SK-N-MC (cell line): ENCODE data around the gene TTC17.

Experiments used
- EZH2 ChIP-seq: fragments of 200-600 bp; sonication (generic); IDR thresholded peaks from one replicate; pipeline ENCODE4 v1.6.1; 2017; ENCODE audit warnings: antibody characterized with exemption
- POLR2AphosphoS5 ChIP-seq: IDR thresholded peaks from 2 replicates; pipeline ENCODE4 v1.6.1; 2012; ENCODE audit warnings: mild to moderate bottlenecking, low read depth, low read length, borderline replicate concordance

DNA sequence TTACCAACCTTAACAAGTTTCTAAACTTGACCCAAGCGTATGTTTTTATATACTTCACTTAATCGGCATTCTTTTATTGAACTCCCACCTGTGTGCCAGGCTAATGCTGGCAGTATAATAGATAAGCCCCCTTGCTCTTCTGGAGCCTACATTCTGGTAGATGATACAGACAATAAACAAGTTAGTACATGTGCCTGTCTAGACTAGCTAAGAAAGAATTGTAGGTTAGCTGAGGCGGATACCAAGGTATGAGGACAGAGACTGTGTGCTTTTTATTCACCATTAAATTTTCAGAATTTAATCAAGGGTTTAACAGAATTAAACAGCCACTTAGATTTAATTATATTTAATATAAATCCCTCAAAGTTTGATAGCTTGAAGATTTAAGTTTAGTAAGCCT lies 45.7 kb downstream of the TTC17 start:
- TF ChIP-seq POLR2AphosphoS5 (no peak), EZH2 (no peak)
